Head of caudate nucleus (tissue), 42 donors: ENCODE results near the gene NTM.
"Not testable (repeated sequence)": the region's sequence is repeated elsewhere in the genome, so short reads cannot be mapped to it uniquely, and the experiment has no call there.

Experiments
- DNase-seq, 42 donors: peaks; one replicate each; pipeline versions ENCODE4 v3.0.0 to v3.0.0-alpha.2; 2020 to 2021; ENCODE audit warnings: mixed read lengths in 7 of 42
- intact Hi-C: fragments of 100-400 bp; cut with DNase I; formaldehyde crosslinking; loops from one replicate; pipeline ENCODE4 v1.15.0; 2022

Gene NTM

DNA sequence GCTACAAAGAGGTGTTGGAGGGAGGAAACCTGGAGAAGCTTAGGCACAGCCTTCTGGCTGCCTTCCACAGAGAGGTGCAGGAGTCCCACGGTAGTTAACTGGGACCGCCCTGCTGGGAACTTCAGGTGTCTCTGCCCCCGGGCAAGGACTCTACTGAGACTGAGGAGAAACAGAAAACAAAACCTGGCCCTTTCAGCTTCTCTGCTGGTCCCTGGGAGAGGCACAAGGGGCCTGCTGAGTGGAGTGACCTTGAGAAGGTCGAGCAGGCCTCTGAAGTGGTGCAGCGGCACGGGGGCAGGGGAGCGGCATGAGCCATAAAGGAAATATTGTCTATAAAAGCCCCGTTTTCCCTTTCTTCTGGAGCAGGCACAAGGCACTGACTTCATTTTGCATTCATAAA, 38.9 kb downstream of the NTM start:
- intact Hi-C loops = no loop called here
- no peak for DNase-seq

- no peak for DNase-seq
- intact Hi-C loops = no loop called here
Observed at GRCh38 chr11:131411636-131412035, 41.2 kb downstream of the NTM start.

DNA sequence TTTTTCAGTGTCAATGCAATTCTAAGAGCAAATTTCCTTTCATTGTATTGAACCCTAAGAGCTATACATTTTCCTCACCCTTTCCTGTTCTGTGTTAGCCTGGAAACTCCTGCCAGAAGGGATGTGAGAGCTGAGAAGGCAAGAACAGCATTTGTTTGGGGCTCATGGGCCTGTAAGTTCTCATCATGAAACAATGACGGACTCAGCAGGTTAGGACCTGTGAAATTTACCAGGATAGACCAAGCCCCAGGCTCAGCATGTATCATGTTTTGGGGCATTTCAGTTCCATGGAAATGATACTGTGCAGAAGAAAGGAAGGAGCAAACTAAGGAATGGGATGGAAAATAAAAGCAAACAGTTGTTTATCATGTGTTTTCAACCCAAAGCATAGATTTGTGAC, 41.6 kb downstream of the NTM start:
- intact Hi-C loops = no loop called here
- no peak for DNase-seq

- peak in 1 of 42 donors; percentile 51 for DNase-seq
- intact Hi-C loops = no loop called here
Observed at GRCh38 chr11:131413217-131413616, 42.8 kb downstream of the NTM start.

- intact Hi-C loops = no loop called here
- no peak for DNase-seq
Observed at GRCh38 chr11:131418189-131418588, 47.8 kb downstream of the NTM start.

GRCh38 chr11:131421066-131421855, 50.8 kb downstream of the NTM start:
- no peak for DNase-seq

GRCh38 chr11:131422029-131422428, 51.6 kb downstream of the NTM start:
- DNase-seq = no peak
- intact Hi-C loops = no loop called here

More at GRCh38 chr11:131421066-131421855, 50.8 kb downstream of the NTM start:
- intact Hi-C loops = no loop called here

DNA sequence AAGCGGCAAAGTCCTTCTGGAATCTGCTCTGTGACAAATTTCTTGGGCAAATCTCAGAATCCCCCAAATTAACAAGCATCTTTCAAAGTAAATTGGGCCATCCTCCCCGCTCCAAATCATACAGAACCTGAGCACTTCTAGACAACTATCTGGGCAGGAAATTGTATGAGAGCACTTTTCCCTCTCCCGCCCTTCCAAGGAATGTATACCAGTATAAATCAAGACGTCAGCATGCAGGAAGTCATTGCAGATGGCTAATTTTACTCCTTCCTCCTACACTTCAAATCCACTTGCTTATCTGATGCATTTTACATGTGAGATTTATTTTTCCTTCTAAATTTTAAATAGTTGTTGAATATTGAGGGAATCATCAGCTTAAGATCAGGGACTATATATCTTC, 52.1 kb downstream of the NTM start:
- DNase-seq = no peak
- intact Hi-C loops = no loop called here

DNA sequence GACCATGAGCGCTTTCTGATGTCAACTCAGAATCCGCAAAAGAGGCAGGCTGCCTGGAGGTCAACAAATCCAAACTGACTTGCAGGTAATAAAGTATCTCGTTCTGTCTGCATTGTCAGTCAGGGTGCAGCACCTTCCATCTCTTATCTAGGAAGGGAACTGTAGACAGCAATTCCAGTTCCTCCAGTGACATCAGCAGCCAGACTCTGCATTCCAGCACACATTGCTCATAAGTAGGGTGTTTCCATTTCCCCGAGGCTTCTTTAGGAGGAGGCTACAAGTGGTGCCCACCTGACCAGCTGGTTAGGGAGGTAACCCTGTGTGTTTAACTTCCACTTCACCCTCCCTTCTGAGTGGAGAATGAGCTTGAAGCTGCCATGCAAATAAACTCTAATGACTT, 53.3 kb downstream of the NTM start:
- no peak for DNase-seq

GRCh38 chr11:131424257-131424876, 54.0 kb downstream of the NTM start:
- intact Hi-C loops, DNase-seq: not testable (repeated sequence)

More for the DNA sequence above, 53.3 kb downstream of the NTM start:
- intact Hi-C loops = no loop called here

GRCh38 chr11:131425285-131425684, 54.9 kb downstream of the NTM start:
- DNase-seq = no peak
- intact Hi-C loops = no loop called here

DNA sequence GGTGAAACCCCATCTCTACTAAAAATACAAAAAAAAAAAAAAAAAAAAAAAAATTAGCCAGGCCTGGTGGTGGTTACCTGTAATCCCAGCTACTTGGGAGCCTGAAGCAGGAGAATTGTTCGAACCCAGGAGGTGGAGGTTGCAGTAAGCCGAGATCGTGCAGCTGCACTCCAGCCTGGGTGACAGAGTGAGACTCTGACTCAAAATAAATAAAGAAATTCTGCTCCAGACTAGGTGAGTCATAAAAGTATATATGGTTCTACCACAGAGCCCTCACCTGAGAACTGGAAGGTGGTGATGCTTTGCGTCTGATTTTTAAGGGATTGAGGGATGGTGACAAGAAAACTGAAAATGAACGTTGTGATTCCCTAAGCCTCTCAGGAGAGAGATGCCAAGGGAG, 58.4 kb downstream of the NTM start:
- DNase-seq = no peak

GRCh38 chr11:131430473-131431208, 60.2 kb downstream of the NTM start:
- DNase-seq = peak in 1 of 42 donors; percentile 19
- intact Hi-C loops = no loop called here

More for the DNA sequence above, 58.4 kb downstream of the NTM start:
- intact Hi-C loops = no loop called here

DNA sequence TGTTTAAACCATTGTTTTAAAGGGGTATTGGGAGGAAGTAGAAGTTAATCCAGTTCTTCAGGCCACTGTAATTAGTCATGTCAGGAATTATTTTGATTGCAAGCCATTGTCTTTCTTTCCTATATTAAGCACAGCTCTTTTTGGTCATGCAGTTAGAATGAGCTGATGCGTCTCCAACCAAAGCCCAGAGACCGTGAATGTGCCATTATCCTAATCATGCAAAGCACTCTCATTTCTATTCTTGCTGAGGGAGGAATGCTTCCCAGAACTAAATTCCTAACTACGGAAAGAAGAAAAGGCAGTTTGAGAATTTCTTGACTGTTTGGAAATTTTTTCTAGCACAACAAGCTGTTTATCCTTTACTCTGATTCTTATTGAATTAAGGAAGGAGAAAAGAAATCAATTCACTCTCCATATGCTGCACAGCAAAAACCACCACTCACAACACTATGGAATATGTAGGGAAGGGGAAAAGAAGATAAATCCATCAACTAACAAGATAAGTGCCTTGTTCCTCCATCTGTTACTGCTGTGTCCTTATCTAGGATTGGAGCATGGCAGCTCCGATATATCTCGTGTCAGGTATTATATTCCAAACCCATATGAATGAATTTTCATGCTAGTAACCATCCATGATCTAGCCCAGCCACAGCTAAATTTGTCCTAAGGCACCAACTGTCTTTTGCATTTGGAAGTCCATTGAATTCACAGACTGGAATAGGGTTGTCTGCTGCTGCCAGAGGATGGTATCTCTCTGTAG, 70.8 kb downstream of the NTM start:
- no peak for DNase-seq
- intact Hi-C loops = no loop called here

DNA sequence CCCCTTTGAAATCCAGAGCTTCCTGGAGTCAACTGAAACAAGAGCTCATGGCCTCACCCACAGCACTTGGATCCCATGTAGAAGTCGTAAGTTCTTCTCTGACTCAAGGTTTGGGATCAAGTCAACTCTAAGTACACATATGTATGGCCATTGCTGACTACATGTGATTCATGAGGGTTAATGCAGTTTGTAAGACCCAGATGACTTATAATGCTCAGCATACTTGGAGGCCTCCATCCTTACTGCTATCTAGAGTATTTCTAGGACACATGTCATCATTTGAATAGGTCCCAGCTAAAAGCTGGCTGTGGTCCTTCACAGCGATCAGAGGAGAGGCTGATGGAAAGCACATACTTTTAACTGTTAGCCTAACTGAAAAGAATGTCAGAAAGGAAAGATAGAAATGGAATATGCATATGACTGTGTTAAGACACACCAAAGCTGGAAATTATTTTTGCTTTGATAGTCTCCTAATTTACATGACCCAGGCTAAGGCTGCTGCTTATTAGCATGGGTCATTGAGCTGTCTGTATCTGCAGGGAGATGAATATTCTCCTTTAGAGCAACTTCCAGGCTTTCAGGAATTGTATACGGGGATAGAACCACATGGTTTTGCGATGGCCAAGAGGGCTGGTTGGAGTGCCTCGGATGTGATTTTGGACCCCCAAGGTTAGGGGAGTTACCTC, 76.3 kb downstream of the NTM start:
- intact Hi-C loops = no loop called here
- no peak for DNase-seq

GRCh38 chr11:131447277-131447815, 76.9 kb downstream of the NTM start:
- DNase-seq = peak in 1 of 42 donors; percentile 21
- intact Hi-C loops = no loop called here

DNA sequence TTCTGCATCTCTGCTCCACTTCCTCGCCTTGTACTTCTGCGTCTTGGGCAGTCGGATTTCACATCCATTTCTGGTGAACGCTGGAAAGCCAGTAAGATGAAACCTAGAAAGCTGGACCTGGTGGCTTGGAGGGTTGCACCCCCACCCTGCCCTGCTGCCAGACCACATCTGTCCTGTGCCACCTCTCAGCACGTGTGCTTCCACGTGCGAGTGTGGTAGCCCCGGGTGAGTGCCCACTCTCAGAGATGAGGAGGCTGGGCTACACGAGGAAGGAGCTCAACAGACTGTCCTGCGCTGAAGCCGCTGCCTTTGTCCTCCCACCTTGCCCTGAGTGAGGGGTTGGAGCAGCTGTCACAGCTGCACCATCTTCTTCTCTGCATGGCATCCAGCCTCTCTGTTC, 77.5 kb downstream of the NTM start:
- DNase-seq = no peak
- intact Hi-C loops = no loop called here
